NCI-H128 (cell line): Measurements from ENCODE around the gene MRPL32.

ENCODE experiments used
- DNase-seq: peaks from one replicate; lab custom pipeline; 2025; ENCODE audit not compliant: unreplicated experiment; lab: John Stamatoyannopoulos, UW

Gene MRPL32

GRCh38 chr7:42964849-42965805 is 33.0 kb downstream of the MRPL32 start:
- DNase-seq: no peak

GRCh38 chr7:42967391-42967790 is 35.2 kb downstream of the MRPL32 start:
- DNase-seq: no peak

DNA sequence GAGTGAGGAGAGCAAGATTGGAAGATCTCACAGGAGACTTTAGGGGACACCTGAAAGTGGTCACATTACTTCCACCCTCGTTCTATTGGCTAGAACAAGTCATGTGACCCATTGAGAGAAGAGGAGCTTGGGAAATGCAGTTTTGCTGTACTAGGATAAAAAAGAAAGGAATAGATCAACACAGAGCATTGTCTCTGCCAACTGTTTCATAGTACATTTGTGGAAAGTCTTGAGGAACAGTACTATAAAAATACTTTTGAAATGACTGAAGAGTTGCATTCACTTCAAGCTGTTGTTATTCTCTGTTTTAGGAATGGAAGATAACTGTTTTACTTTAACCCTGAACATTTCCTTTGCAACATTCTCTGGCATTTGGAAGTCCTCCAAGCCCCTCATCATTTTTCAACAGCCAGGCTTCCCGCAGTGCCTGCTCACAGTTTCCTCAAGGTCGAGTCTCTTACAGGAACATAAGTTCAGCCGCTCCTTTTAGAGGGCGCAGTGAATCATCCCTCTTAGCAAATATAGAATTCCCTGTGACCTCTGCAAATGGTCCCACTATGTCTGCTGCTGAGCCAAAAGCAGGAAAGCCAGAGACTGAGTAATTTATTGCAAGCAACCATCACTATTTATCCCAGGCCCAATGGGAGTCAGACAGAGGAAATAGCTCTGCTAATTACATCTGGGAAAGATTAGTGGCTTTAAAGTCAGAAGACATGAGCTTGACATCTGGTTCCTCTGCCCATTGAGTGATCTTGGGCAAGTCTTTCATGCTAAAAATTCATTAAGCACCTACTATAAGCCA is 40.7 kb downstream of the MRPL32 start:
- DNase-seq: no peak

- no peak for DNase-seq
Measured at GRCh38 chr7:42976371-42976770, 44.2 kb downstream of the MRPL32 start.

DNA sequence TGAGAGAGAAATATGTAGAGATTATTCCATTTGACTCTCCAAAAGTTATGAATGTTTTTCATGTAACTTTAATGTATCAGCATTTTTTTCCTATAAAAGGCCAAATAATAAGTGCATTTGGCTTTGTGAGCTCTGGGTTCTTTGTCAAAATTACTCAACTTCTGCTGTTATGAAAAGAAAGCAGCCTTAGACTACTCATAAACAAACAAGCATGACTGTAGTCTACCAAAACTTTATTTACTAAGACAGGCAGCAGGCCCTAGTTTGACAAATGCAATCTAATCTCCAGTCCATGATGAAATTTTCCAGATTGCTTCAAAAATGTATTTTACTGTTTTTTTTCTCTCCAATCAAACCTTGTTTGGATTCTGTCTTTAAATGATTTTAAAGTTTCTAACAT is 46.3 kb downstream of the MRPL32 start:
- no peak for DNase-seq

GRCh38 chr7:42980084-42980483 is 47.9 kb downstream of the MRPL32 start:
- DNase-seq: no peak

DNA sequence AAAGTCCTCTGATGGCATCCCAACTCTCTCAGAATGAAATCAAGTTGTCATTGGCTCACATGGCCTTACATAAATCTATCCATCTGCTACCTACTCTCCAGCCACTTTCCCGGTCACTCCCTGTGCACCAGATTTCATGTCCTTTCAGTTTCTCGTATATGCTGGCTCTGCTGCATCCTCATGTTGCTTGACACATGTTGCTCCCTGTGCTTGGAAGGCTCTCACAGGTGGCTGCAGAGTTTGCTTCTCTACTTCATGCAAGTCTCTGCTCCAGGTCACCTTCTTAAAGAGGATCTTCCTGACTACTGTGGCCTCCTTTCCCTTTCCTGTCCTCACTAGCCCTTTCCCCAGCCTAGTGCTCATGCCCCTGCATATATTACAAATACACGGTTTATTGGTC is 48.3 kb downstream of the MRPL32 start:
- no peak for DNase-seq

- no peak for DNase-seq
Measured at GRCh38 chr7:42981601-42982000, 49.4 kb downstream of the MRPL32 start.

DNA sequence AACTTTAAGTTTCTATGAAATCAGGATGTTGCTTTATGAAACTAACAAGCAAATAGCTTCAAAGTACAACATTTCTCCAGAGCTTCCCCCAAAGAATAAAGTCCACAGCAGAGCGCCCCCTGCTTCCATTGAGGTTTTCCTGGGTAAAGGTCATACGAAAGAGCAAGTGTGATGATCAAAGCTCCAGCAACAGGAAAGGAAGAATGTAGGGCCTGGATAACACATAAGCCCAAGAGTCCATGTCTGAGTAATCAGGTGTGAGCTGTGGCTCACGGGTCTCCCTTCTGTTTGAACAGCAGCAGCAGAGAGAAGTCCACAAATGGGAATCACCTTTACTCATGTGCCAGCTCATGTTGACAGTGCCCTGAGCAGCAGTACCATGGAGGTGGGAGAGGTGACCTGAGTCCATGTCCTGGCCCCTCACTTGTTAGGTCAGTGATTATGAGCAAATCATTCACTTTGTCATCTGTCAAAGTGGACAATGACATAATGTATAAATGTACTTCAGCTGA is 50.5 kb downstream of the MRPL32 start:
- no peak for DNase-seq

- DNase-seq: no peak
Measured at GRCh38 chr7:42984137-42984536, 52.0 kb downstream of the MRPL32 start.

DNA sequence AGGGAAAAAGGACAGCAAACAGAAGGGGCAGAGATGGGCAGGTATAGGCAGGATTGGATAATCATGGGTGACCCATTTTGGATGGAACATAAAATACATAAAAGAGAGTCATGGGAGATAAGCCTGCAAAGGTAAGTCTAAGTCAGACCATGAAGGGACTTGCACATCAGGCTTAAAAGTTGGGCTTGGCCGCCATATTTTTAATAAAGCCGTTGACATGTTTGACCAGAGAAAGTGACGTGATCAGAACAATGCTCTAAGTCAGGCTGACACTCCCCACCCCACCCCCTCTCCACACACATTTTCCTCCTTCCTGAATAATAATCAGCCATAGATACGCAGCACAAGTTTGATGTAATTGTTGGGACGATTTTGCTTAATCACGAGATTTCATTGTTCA is 54.0 kb downstream of the MRPL32 start:
- DNase-seq: no peak

DNA sequence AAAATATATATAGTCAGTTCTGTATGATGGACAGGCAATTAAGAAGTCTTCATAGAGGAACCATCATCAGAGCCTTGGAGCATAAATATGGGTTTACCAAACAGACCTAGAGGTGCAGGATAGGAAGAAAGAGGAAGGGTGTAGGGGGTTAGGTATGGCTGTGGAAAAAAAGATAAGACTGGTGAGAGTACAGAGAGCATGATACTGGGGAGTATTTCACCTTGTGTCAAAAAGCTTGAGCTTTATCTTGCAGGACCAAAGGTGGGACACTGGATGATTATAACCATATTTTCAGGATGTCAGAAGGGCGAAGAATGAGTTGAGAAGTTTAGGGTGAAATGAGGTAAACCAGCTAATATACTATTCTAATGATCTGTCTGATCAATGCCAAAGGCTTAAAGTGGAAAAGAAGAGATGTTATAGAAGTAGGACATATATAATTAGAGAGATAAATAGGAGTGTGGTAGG is 54.6 kb downstream of the MRPL32 start:
- DNase-seq: no peak
